Stimulated activated effector memory CD8-positive, alpha-beta T cell treated with anti-CD3 and anti-CD28 coated beads, Interleukin-12 subunit alpha, Interleukin-12 subunit beta, amount 100 ng/mL, for 72 hours (primary cell): ENCODE results near the gene SLC34A2.

Source experiments
- ATAC-seq: fragments of 150-1000 bp; cut with Tn5 transposase; 2 replicates; pipeline ENCODE4 v1.10.0; 2021
- DNase-seq, 2 donors: peaks; one replicate each; pipeline ENCODE4 v3.0.0; 2021 to 2022; ENCODE audit warnings: low spot score in 2 of 2
- H3K27ac Mint-ChIP-seq: one replicate; pipeline ENCODE4 v1.8.0; 2022; ENCODE audit warnings: mild to moderate bottlenecking, mixed read lengths
- H3K36me3 Mint-ChIP-seq: one replicate; pipeline ENCODE4 v1.8.0; 2022; ENCODE audit warnings: mild to moderate bottlenecking, mixed read lengths
- H3K4me1 Mint-ChIP-seq: one replicate; pipeline ENCODE4 v1.8.0; 2022; ENCODE audit warnings: mixed read lengths
- H3K4me3 Mint-ChIP-seq: one replicate; pipeline ENCODE4 v1.8.0; 2022; ENCODE audit warnings: mild to moderate bottlenecking, mixed read lengths
- H3K9me3 Mint-ChIP-seq: one replicate; pipeline ENCODE4 v1.8.0; 2022; ENCODE audit warnings: mixed read lengths

SLC34A2 gene

GRCh38 chr4:25687773-25688172, 32.1 kb downstream of the SLC34A2 start:
- Mint-ChIP-seq H3K4me1 (no peaks in the 10 kb centered on the region), H3K36me3 (no peaks in the 10 kb centered on the region), H3K27ac (no peak overlapping the region), H3K4me3 (no peak overlapping the region), H3K9me3 (peaks cover 7% of the 10 kb centered on the region)
- DNase-seq (no peak), ATAC-seq (no peak)

- no peak for DNase-seq
- Mint-ChIP-seq H3K9me3 (peaks cover 7% of the 10 kb centered on the region), H3K4me3 (no peak overlapping the region), H3K27ac (no peak overlapping the region), H3K36me3 (no peaks in the 10 kb centered on the region), H3K4me1 (peaks cover 6% of the 10 kb centered on the region)
- ATAC-seq = no peak
These were observed 38.8 kb downstream of the SLC34A2 start for GRCh38 chr4:25694466-25694865.

- DNase-seq (no peak), ATAC-seq (no peak)
- Mint-ChIP-seq H3K9me3 (peaks cover 3% of the 10 kb centered on the region), H3K4me1 (peaks cover 6% of the 10 kb centered on the region), H3K27ac (no peak overlapping the region), H3K36me3 (no peaks in the 10 kb centered on the region), H3K4me3 (no peak overlapping the region)
These were observed 40.8 kb downstream of the SLC34A2 start for GRCh38 chr4:25696409-25696808.

- DNase-seq (no peak), ATAC-seq (no peak)
- Mint-ChIP-seq H3K27ac (no peak overlapping the region), H3K4me3 (no peak overlapping the region), H3K4me1 (peaks cover 6% of the 10 kb centered on the region), H3K36me3 (no peaks in the 10 kb centered on the region), H3K9me3 (no peaks in the 10 kb centered on the region)
These were observed 41.9 kb downstream of the SLC34A2 start for GRCh38 chr4:25697516-25697915.

GRCh38 chr4:25700661-25701060, 45.0 kb downstream of the SLC34A2 start:
- DNase-seq (no peak), ATAC-seq (no peak)
- Mint-ChIP-seq H3K36me3 (no peaks in the 10 kb centered on the region), H3K9me3 (no peaks in the 10 kb centered on the region), H3K27ac (no peak overlapping the region), H3K4me1 (no peaks in the 10 kb centered on the region), H3K4me3 (no peak overlapping the region)

- no peak overlapping the region for H3K4me3 Mint-ChIP-seq
- no peak for DNase-seq
- no peak overlapping the region for H3K27ac Mint-ChIP-seq
- H3K36me3 Mint-ChIP-seq = no peaks in the 10 kb centered on the region
- H3K9me3 Mint-ChIP-seq = no peaks in the 10 kb centered on the region
- H3K4me1 Mint-ChIP-seq = no peaks in the 10 kb centered on the region
- no peak for ATAC-seq
These were observed 47.2 kb downstream of the SLC34A2 start for GRCh38 chr4:25702848-25703247.

- H3K9me3 Mint-ChIP-seq = no peaks in the 10 kb centered on the region
- H3K36me3 Mint-ChIP-seq = no peaks in the 10 kb centered on the region
- no peaks in the 10 kb centered on the region for H3K4me1 Mint-ChIP-seq
- no peak for DNase-seq
- H3K4me3 Mint-ChIP-seq = no peak overlapping the region
- no peak overlapping the region for H3K27ac Mint-ChIP-seq
- ATAC-seq = no peak
These were observed 48.2 kb downstream of the SLC34A2 start for GRCh38 chr4:25703731-25704388.

GRCh38 chr4:25704516-25704915, 48.9 kb downstream of the SLC34A2 start:
- no peaks in the 10 kb centered on the region for H3K36me3 Mint-ChIP-seq
- DNase-seq (no peak), ATAC-seq (no peak)
- no peaks in the 10 kb centered on the region for H3K4me1 Mint-ChIP-seq
- peaks cover 2% of the 10 kb centered on the region for H3K9me3 Mint-ChIP-seq
- no peak overlapping the region for H3K4me3 Mint-ChIP-seq
- no peak overlapping the region for H3K27ac Mint-ChIP-seq

GRCh38 chr4:25710637-25711036, 55.0 kb downstream of the SLC34A2 start:
- no peak for ATAC-seq
- H3K4me1 Mint-ChIP-seq = no peaks in the 10 kb centered on the region
- H3K4me3 Mint-ChIP-seq = no peak overlapping the region

GRCh38 chr4:25712611-25713010, 57.0 kb downstream of the SLC34A2 start:
- H3K27ac Mint-ChIP-seq = no peak overlapping the region
- H3K4me3 Mint-ChIP-seq = no peak overlapping the region
- DNase-seq = no peak
- no peaks in the 10 kb centered on the region for H3K4me1 Mint-ChIP-seq
- H3K36me3 Mint-ChIP-seq = no peaks in the 10 kb centered on the region
- no peak for ATAC-seq
- H3K9me3 Mint-ChIP-seq = peaks cover 2% of the 10 kb centered on the region

More at GRCh38 chr4:25710637-25711036, 55.0 kb downstream of the SLC34A2 start:
- no peaks in the 10 kb centered on the region for H3K36me3 Mint-ChIP-seq
- no peak overlapping the region for H3K27ac Mint-ChIP-seq
- no peak for DNase-seq
- H3K9me3 Mint-ChIP-seq = peaks cover 2% of the 10 kb centered on the region

- no peak overlapping the region for H3K27ac Mint-ChIP-seq
- H3K4me3 Mint-ChIP-seq = no peak overlapping the region
- DNase-seq (no peak), ATAC-seq (no peak)
- no peaks in the 10 kb centered on the region for H3K36me3 Mint-ChIP-seq
- no peaks in the 10 kb centered on the region for H3K4me1 Mint-ChIP-seq
- H3K9me3 Mint-ChIP-seq = peaks cover 2% of the 10 kb centered on the region
These were observed 58.2 kb downstream of the SLC34A2 start for GRCh38 chr4:25713812-25714211.

GRCh38 chr4:25722964-25723363, 67.3 kb downstream of the SLC34A2 start:
- H3K9me3 Mint-ChIP-seq = no peaks in the 10 kb centered on the region
- no peaks in the 10 kb centered on the region for H3K4me1 Mint-ChIP-seq
- no peaks in the 10 kb centered on the region for H3K36me3 Mint-ChIP-seq

GRCh38 chr4:25723409-25723808, 67.8 kb downstream of the SLC34A2 start:
- Mint-ChIP-seq H3K4me1 (no peaks in the 10 kb centered on the region), H3K9me3 (no peaks in the 10 kb centered on the region), H3K36me3 (no peaks in the 10 kb centered on the region), H3K27ac (no peak overlapping the region), H3K4me3 (no peak overlapping the region)
- DNase-seq (no peak), ATAC-seq (no peak)

More at GRCh38 chr4:25722964-25723363, 67.3 kb downstream of the SLC34A2 start:
- DNase-seq (no peak), ATAC-seq (no peak)
- H3K4me3 Mint-ChIP-seq = no peak overlapping the region
- H3K27ac Mint-ChIP-seq = no peak overlapping the region

- no peak for ATAC-seq
- no peak overlapping the region for H3K4me3 Mint-ChIP-seq
These were observed 70.2 kb downstream of the SLC34A2 start for GRCh38 chr4:25725870-25726269.

GRCh38 chr4:25727711-25728493, 72.3 kb downstream of the SLC34A2 start:
- no peak overlapping the region for H3K4me3 Mint-ChIP-seq
- ATAC-seq = no peak
- no peak overlapping the region for H3K27ac Mint-ChIP-seq
- H3K9me3 Mint-ChIP-seq = no peaks in the 10 kb centered on the region
- no peaks in the 10 kb centered on the region for H3K36me3 Mint-ChIP-seq
- DNase-seq = no peak
- peaks cover 7% of the 10 kb centered on the region for H3K4me1 Mint-ChIP-seq

More at GRCh38 chr4:25725870-25726269, 70.2 kb downstream of the SLC34A2 start:
- Mint-ChIP-seq H3K36me3 (no peaks in the 10 kb centered on the region), H3K4me1 (peaks cover 7% of the 10 kb centered on the region), H3K9me3 (no peaks in the 10 kb centered on the region), H3K27ac (no peak overlapping the region)
- no peak for DNase-seq
